Measurements from ENCODE around the gene XBP1. TPM values are rescaled to one million over a fixed set of nuclear protein-coding genes. Genes with fewer than 3 reads are reported as not detected.
A peak's percentile ranks its signal among the peaks of the same experiment; 100 is the strongest.

The XBP1 gene
- total RNA-seq, 1 donor from 2014 or later, result 133 TPM

GRCh38 chr22:28792491-28793383, 7.6 kb downstream of the XBP1 start:
- Mint-ChIP-seq H3K27ac (peak overlapping the region; percentile 70), H3K4me1 (peaks cover 54% of the 10 kb centered on the region), H3K4me3 (peak overlapping the region; percentile 14), H3K27me3 (no peaks in the 10 kb centered on the region), H3K36me3 (ENCODE audit: low read depth) (peaks cover 56% of the 10 kb centered on the region), H3K9me3 (no peaks in the 10 kb centered on the region)
- intact Hi-C loops (cut with micrococcal nuclease), result no loop called here
- no peak for DNase-seq

- Mint-ChIP-seq H3K9me3 (no peaks in the 10 kb centered on the region), H3K36me3 (ENCODE audit: low read depth) (peaks cover 51% of the 10 kb centered on the region), H3K4me1 (peaks cover 51% of the 10 kb centered on the region), H3K27ac (peak overlapping the region; percentile 64), H3K27me3 (no peaks in the 10 kb centered on the region), H3K4me3 (peak overlapping the region; percentile 14)
- intact Hi-C loops (cut with micrococcal nuclease), result no loop called here
- no peak for DNase-seq
Measured at GRCh38 chr22:28791841-28792490, 8.4 kb downstream of the XBP1 start.

GRCh38 chr22:28791124-28791523, 9.2 kb downstream of the XBP1 start:
- Mint-ChIP-seq H3K4me3 (no peak overlapping the region), H3K27me3 (no peaks in the 10 kb centered on the region), H3K9me3 (no peaks in the 10 kb centered on the region), H3K4me1 (peaks cover 44% of the 10 kb centered on the region), H3K27ac (no peak overlapping the region), H3K36me3 (ENCODE audit: low read depth) (peaks cover 46% of the 10 kb centered on the region)
- no peak for DNase-seq
- intact Hi-C loops (cut with micrococcal nuclease), result no loop called here

GRCh38 chr22:28788601-28789000, 11.8 kb downstream of the XBP1 start:
- Mint-ChIP-seq H3K27me3 (no peaks in the 10 kb centered on the region), H3K36me3 (ENCODE audit: low read depth) (peaks cover 47% of the 10 kb centered on the region), H3K9me3 (no peaks in the 10 kb centered on the region), H3K4me1 (peaks cover 27% of the 10 kb centered on the region), H3K27ac (no peak overlapping the region), H3K4me3 (no peak overlapping the region)
- intact Hi-C loops (cut with micrococcal nuclease), result no loop called here
- no peak for DNase-seq

- no peak for DNase-seq
Measured at GRCh38 chr22:28783786-28784671, 16.3 kb downstream of the XBP1 start.

GRCh38 chr22:28780296-28780695, 20.1 kb downstream of the XBP1 start:
- Mint-ChIP-seq H3K4me1 (peaks cover 27% of the 10 kb centered on the region), H3K36me3 (ENCODE audit: low read depth) (peaks cover 58% of the 10 kb centered on the region), H3K4me3 (no peak overlapping the region), H3K27ac (no peak overlapping the region), H3K27me3 (no peaks in the 10 kb centered on the region), H3K9me3 (no peaks in the 10 kb centered on the region)
- DNase-seq, result no peak
- intact Hi-C loops (cut with micrococcal nuclease), result no loop called here

More at GRCh38 chr22:28783786-28784671, 16.3 kb downstream of the XBP1 start:
- Mint-ChIP-seq H3K27ac (peak overlapping the region; percentile 20), H3K4me1 (peaks cover 21% of the 10 kb centered on the region), H3K36me3 (ENCODE audit: low read depth) (peaks cover 54% of the 10 kb centered on the region), H3K4me3 (no peak overlapping the region), H3K27me3 (no peaks in the 10 kb centered on the region), H3K9me3 (no peaks in the 10 kb centered on the region)
- intact Hi-C loops (cut with micrococcal nuclease), result no loop called here

- H3K36me3 Mint-ChIP-seq (ENCODE audit: low read depth), result peaks cover 56% of the 10 kb centered on the region
Measured at GRCh38 chr22:28779833-28780232, 20.5 kb downstream of the XBP1 start.

GRCh38 chr22:28774378-28774777, 26.0 kb downstream of the XBP1 start:
- H3K27me3 Mint-ChIP-seq, result peaks cover 4% of the 10 kb centered on the region
- H3K4me1 Mint-ChIP-seq, result peaks cover 27% of the 10 kb centered on the region
- H3K4me3 Mint-ChIP-seq, result peak overlapping the region; percentile 89
- DNase-seq, result no peak
- no peaks in the 10 kb centered on the region for H3K9me3 Mint-ChIP-seq
- intact Hi-C loops (cut with micrococcal nuclease), result loop anchor here (5.0 kb wide), 2 partner anchors 38 to 172 kb away; no protein-coding TSS in a partner anchor
- H3K36me3 Mint-ChIP-seq (ENCODE audit: low read depth), result peaks cover 34% of the 10 kb centered on the region
- H3K27ac Mint-ChIP-seq, result peak overlapping the region; percentile 45

More at GRCh38 chr22:28779833-28780232, 20.5 kb downstream of the XBP1 start:
- no peaks in the 10 kb centered on the region for H3K9me3 Mint-ChIP-seq
- DNase-seq, result no peak
- no peaks in the 10 kb centered on the region for H3K27me3 Mint-ChIP-seq
- no peak overlapping the region for H3K4me3 Mint-ChIP-seq
- no peak overlapping the region for H3K27ac Mint-ChIP-seq
- intact Hi-C loops (cut with micrococcal nuclease), result no loop called here
- peaks cover 27% of the 10 kb centered on the region for H3K4me1 Mint-ChIP-seq

- intact Hi-C loops (cut with micrococcal nuclease), result loop anchor here (1.0 to 5.0 kb wide), 4 partner anchors 26 to 171 kb away; no protein-coding TSS in a partner anchor
- peaks cover 25% of the 10 kb centered on the region for H3K4me1 Mint-ChIP-seq
- no peak for DNase-seq
- H3K9me3 Mint-ChIP-seq, result no peaks in the 10 kb centered on the region
- H3K27ac Mint-ChIP-seq, result peak overlapping the region; percentile 96
- peak overlapping the region; percentile 89 for H3K4me3 Mint-ChIP-seq
- H3K27me3 Mint-ChIP-seq, result peaks cover 4% of the 10 kb centered on the region
- H3K36me3 Mint-ChIP-seq (ENCODE audit: low read depth), result peaks cover 31% of the 10 kb centered on the region
Measured at GRCh38 chr22:28773461-28773867, 26.9 kb downstream of the XBP1 start.

- H3K4me3 Mint-ChIP-seq, result peak within 1 kb of the TSS; percentile 89
- DNase-seq, result peak; percentile 98
- peaks cover 22% of the 10 kb centered on the region for H3K4me1 Mint-ChIP-seq
- H3K9me3 Mint-ChIP-seq, result no peaks in the 10 kb centered on the region
- H3K36me3 Mint-ChIP-seq (ENCODE audit: low read depth), result peaks cover 26% of the 10 kb centered on the region
- H3K27ac Mint-ChIP-seq, result peak within 1 kb of the TSS; percentile 96
- intact Hi-C loops (cut with micrococcal nuclease), result loop anchor here (1.0 to 5.0 kb wide), 6 partner anchors 26 to 171 kb away; partner anchors contain the start of gene HSCB
- H3K27me3 Mint-ChIP-seq, result peaks cover 4% of the 10 kb centered on the region
Measured at GRCh38 chr22:28772633-28773460, 27.5 kb downstream of the XBP1 start, which contains the start of gene CCDC117. Gene CCDC117 (plus strand): TSS chr22:28772695. CDS start chr22:28772850, 155 bp downstream.

- Mint-ChIP-seq H3K36me3 (ENCODE audit: low read depth) (peaks cover 21% of the 10 kb centered on the region), H3K27ac (no peak overlapping the region), H3K27me3 (peaks cover 5% of the 10 kb centered on the region), H3K4me1 (peaks cover 21% of the 10 kb centered on the region), H3K9me3 (no peaks in the 10 kb centered on the region), H3K4me3 (no peak overlapping the region)
- intact Hi-C loops (cut with micrococcal nuclease), result loop anchor here (5.0 kb wide), 2 partner anchors 41 to 169 kb away; no protein-coding TSS in a partner anchor
- no peak for DNase-seq
Measured at GRCh38 chr22:28771195-28771791, 29.1 kb downstream of the XBP1 start.

- Mint-ChIP-seq H3K27me3 (peaks cover 7% of the 10 kb centered on the region), H3K36me3 (ENCODE audit: low read depth) (peaks cover 8% of the 10 kb centered on the region), H3K9me3 (no peaks in the 10 kb centered on the region), H3K27ac (no peak overlapping the region), H3K4me1 (peaks cover 10% of the 10 kb centered on the region), H3K4me3 (no peak overlapping the region)
- intact Hi-C loops (cut with micrococcal nuclease), result loop anchor here (5.0 kb wide), 2 partner anchors 43 to 167 kb away; no protein-coding TSS in a partner anchor
- DNase-seq, result no peak
Measured at GRCh38 chr22:28769394-28770085, 30.8 kb downstream of the XBP1 start.
